ENCODE measurements around the gene ANKFN1. TPM values are rescaled to one million over a fixed set of nuclear protein-coding genes. Genes with fewer than 3 reads are reported as not detected.

The ANKFN1 gene
- total RNA-seq, 1 experiment from 2014 or later = not detected

- TF ChIP-seq, protein P1, sequence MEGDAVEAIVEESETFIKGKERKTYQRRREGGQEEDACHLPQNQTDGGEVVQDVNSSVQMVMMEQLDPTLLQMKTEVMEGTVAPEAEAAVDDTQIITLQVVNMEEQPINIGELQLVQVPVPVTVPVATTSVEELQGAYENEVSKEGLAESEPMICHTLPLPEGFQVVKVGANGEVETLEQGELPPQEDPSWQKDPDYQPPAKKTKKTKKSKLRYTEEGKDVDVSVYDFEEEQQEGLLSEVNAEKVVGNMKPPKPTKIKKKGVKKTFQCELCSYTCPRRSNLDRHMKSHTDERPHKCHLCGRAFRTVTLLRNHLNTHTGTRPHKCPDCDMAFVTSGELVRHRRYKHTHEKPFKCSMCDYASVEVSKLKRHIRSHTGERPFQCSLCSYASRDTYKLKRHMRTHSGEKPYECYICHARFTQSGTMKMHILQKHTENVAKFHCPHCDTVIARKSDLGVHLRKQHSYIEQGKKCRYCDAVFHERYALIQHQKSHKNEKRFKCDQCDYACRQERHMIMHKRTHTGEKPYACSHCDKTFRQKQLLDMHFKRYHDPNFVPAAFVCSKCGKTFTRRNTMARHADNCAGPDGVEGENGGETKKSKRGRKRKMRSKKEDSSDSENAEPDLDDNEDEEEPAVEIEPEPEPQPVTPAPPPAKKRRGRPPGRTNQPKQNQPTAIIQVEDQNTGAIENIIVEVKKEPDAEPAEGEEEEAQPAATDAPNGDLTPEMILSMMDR (conservative IDR thresholded peaks at IDR 0.05) = no peak
- Histone ChIP-seq H3K79me1 (ENCODE audit: insufficient read depth, low read depth, low read length, poor library complexity, severe bottlenecking) (no peaks in the 10 kb centered on the region), H2AK5ac (ENCODE audit: insufficient read length, low read length) (no peak overlapping the region), H2BK120ac (ENCODE audit: low read depth, low read length, poor library complexity, severe bottlenecking) (no peak overlapping the region), H2AFZ (ENCODE audit: low read length) (no peak overlapping the region), H3K4ac (ENCODE audit: low read depth, low read length) (no peak overlapping the region), H3K18ac (ENCODE audit: insufficient read length, low read depth, low read length) (no peak overlapping the region), H3K4me1 (ENCODE audit: insufficient read depth, low read length) (peaks cover 2% of the 10 kb centered on the region; the same call in 1 of the 2 replicates), H3K9ac (ENCODE audit: extremely low read depth, insufficient read length, low read length) (no peak overlapping the region), H2BK12ac (ENCODE audit: insufficient read length, low read depth, low read length) (no peak overlapping the region), H3K27ac (ENCODE audit: insufficient read length, low read depth, low read length) (no peak overlapping the region), H3K56ac (ENCODE audit: insufficient read length, low read depth, low read length) (no peak overlapping the region), H2BK5ac (ENCODE audit: insufficient read length, low read length) (no peak overlapping the region), H3K23me2 (ENCODE audit: insufficient read length, low read depth, low read length, poor library complexity, severe bottlenecking) (no peaks in the 10 kb centered on the region), H3K23ac (ENCODE audit: insufficient read length, low read depth, low read length) (no peak overlapping the region), H2BK20ac (ENCODE audit: low read depth, low read length, poor library complexity, severe bottlenecking) (no peak overlapping the region), H3K27me3 (ENCODE audit: insufficient read depth, low read length) (no peaks in the 10 kb centered on the region), H3K9me3 (ENCODE audit: control insufficient read depth, low read depth, low read length) (no peaks in the 10 kb centered on the region), H2BK15ac (ENCODE audit: low read depth, low read length) (no peak overlapping the region), H4K20me1 (ENCODE audit: control insufficient read depth, insufficient read depth, insufficient read length) (no peaks in the 10 kb centered on the region), H4K5ac (ENCODE audit: insufficient read length, low read depth, low read length) (no peak overlapping the region), H4K8ac (replicated peaks; ENCODE audit: insufficient read length, low read depth, low read length) (no peak overlapping the region), H3K14ac (ENCODE audit: insufficient read depth, low read length) (no peak overlapping the region), H4K91ac (ENCODE audit: insufficient read length, low read depth, low read length) (no peak overlapping the region), H3T11ph (ENCODE audit: low read length) (no peak overlapping the region), H3K79me2 (ENCODE audit: insufficient read depth, low read length) (no peaks in the 10 kb centered on the region), H3K4me2 (ENCODE audit: insufficient read depth, insufficient read length, low read length) (no peak overlapping the region)
- no peak overlapping the region for H3K4me3 Mint-ChIP-seq
- DNase-seq = no peak
- no peaks in the 10 kb centered on the region; a peak in 2 of 5 replicates for H3K9me3 Mint-ChIP-seq
- no peaks in the 10 kb centered on the region for H3K36me3 Mint-ChIP-seq (ENCODE audit: insufficient read depth in 1 of 3, low read depth in 3 of 3)
- no peak overlapping the region for H3K27ac Mint-ChIP-seq
- H3K4me1 Mint-ChIP-seq = peaks cover 16 to 17% of the 10 kb centered on the region in 2 experiments
- no CpG with 5 or more reads among the region's 8 CpGs for WGBS (ENCODE audit: extremely low coverage, insufficient read length, low lambda C conversion rate)
- no peaks in the 10 kb centered on the region for H3K27me3 Mint-ChIP-seq (ENCODE audit: low read depth)
These were observed 11.9 kb downstream of the ANKFN1 start for GRCh38 chr17:56165072-56165641.
